CD4-positive, alpha-beta memory T cell (primary cell): ENCODE data around the gene CFAP54. TPM values are rescaled to one million over a fixed set of nuclear protein-coding genes. Genes with fewer than 3 reads are reported as not detected.
"Not testable (repeated sequence)": the region's sequence is repeated elsewhere in the genome, so short reads cannot be mapped to it uniquely, and the experiment has no call there.

Experiments
- CTCF ChIA-PET: fragments of 350-600 bp; sonication (Branson Sonifier 250); formaldehyde crosslinking; loops from one replicate; lab custom pipeline; 2021; ENCODE audit warnings: inconsistent platforms; ENCODE audit not compliant: partially characterized antibody; lab: Charles Lee
- POLR2A ChIA-PET: fragments of 350-600 bp; sonication (Branson Sonifier 250); formaldehyde crosslinking; loops from one replicate; lab custom pipeline; 2021; ENCODE audit not compliant: partially characterized antibody; lab: Charles Lee
- DNase-seq, 5 donors: peaks; one replicate each; pipeline versions ENCODE4 v3.0.0 to v3.0.0-alpha.2; 2020 to 2022; ENCODE audit warnings: mixed read lengths in 1 of 5
- H3K27ac ChIP-seq: one replicate; pipeline ENCODE4 v1.7.0; 2013; ENCODE audit warnings: low read depth, low read length
- H3K27me3 ChIP-seq: 2 replicates; pipeline ENCODE4 v1.7.0; 2013; ENCODE audit warnings: mild to moderate bottlenecking, low read length, moderate library complexity; ENCODE audit not compliant: insufficient read depth
- H3K36me3 ChIP-seq: 2 replicates; pipeline ENCODE4 v1.7.0; 2013; ENCODE audit warnings: mild to moderate bottlenecking, low read length, moderate library complexity; ENCODE audit not compliant: insufficient read depth
- H3K4me1 ChIP-seq: 2 replicates; pipeline ENCODE4 v1.7.0; 2013; ENCODE audit warnings: mild to moderate bottlenecking, low read length, moderate library complexity; ENCODE audit not compliant: insufficient read depth
- H3K4me3 ChIP-seq, 2 donors: one replicate each; pipeline ENCODE4 v1.7.0; 2013; ENCODE audit warnings: low read length in 2 of 2, mild to moderate bottlenecking in 1 of 2
- H3K9me3 ChIP-seq, 2 donors: one replicate each; pipeline ENCODE4 v1.7.0; 2013; ENCODE audit warnings: low read length in 2 of 2, control low read depth in 1 of 2; ENCODE audit not compliant: control insufficient read depth in 1 of 2
- H3K27ac Mint-ChIP-seq, 7 donors: one replicate each; pipeline ENCODE4 v1.8.0; 2020 to 2021; ENCODE audit warnings: mixed read lengths in 7 of 7, mild to moderate bottlenecking in 6 of 7, inconsistent platforms in 3 of 7, moderate library complexity in 3 of 7
- H3K27me3 Mint-ChIP-seq, 2 donors: one replicate each; pipeline ENCODE4 v1.8.0; 2020 to 2021; ENCODE audit warnings: mixed read lengths in 2 of 2
- H3K36me3 Mint-ChIP-seq, 2 donors: one replicate each; pipeline ENCODE4 v1.8.0; 2020 to 2021; ENCODE audit warnings: mixed read lengths in 2 of 2, inconsistent platforms in 1 of 2, mild to moderate bottlenecking in 1 of 2
- H3K4me1 Mint-ChIP-seq, 4 donors: one replicate each; pipeline ENCODE4 v1.8.0; 2020 to 2021; ENCODE audit warnings: mixed read lengths in 4 of 4, mild to moderate bottlenecking in 1 of 4
- H3K4me3 Mint-ChIP-seq, 8 donors: one replicate each; pipeline ENCODE4 v1.8.0; 2020 to 2021; ENCODE audit warnings: mixed read lengths in 8 of 8, mild to moderate bottlenecking in 7 of 8, moderate library complexity in 6 of 8, inconsistent platforms in 3 of 8
- H3K9me3 Mint-ChIP-seq, 8 donors: one replicate each; pipeline ENCODE4 v1.8.0; 2020 to 2021; ENCODE audit warnings: mixed read lengths in 8 of 8, mild to moderate bottlenecking in 5 of 8, inconsistent platforms in 3 of 8, moderate library complexity in 1 of 8
- intact Hi-C: fragments of 100-400 bp; cut with micrococcal nuclease; formaldehyde crosslinking; loops from one replicate; pipeline ENCODE4 v1.15.1; 2023
- polyA plus RNA-seq, 2 donors: library from polyadenylated mRNA; unstranded; fragments of 300-500 nt; fragmentation: Illumina TruSeq; gene quantifications; one replicate each; pipeline ENCODE4 v1.2.3, GENCODE V29; 2021
- total RNA-seq, 2 experiments: library from RNA; stranded (reverse); gene quantifications; one replicate each; pipeline ENCODE4 v1.2.3, GENCODE V29; 2021

Gene CFAP54
- total and polyA plus RNA-seq, 4 experiments from 2014 or later, result 0.37 to 1.1 (median 0.69) TPM

- POLR2A ChIA-PET, result no interaction called here
- no peaks in the 10 kb centered on the region for H3K36me3 ChIP-seq
- peaks cover 5 to 9% of the 10 kb centered on the region in 2 donors for H3K27me3 Mint-ChIP-seq
These were observed 181.0 kb downstream of the CFAP54 start for GRCh38 chr12:96670334-96670899.

GRCh38 chr12:96675519-96675918 is 186.1 kb downstream of the CFAP54 start:
- H3K9me3 Mint-ChIP-seq, intact Hi-C loops, H3K27ac Mint-ChIP-seq, H3K36me3 Mint-ChIP-seq, H3K4me1 ChIP-seq, DNase-seq, H3K36me3 ChIP-seq, POLR2A ChIA-PET, H3K27me3 Mint-ChIP-seq, H3K9me3 ChIP-seq, H3K4me3 ChIP-seq, H3K27ac ChIP-seq, H3K4me1 Mint-ChIP-seq, H3K4me3 Mint-ChIP-seq, H3K27me3 ChIP-seq, CTCF ChIA-PET: not testable (repeated sequence)

More at GRCh38 chr12:96670334-96670899, 181.0 kb downstream of the CFAP54 start:
- H3K4me3 Mint-ChIP-seq, result no peak overlapping the region
- DNase-seq, result no peak
- Histone ChIP-seq H3K4me1 (no peaks in the 10 kb centered on the region), H3K9me3 (no peaks in the 10 kb centered on the region), H3K4me3 (no peak overlapping the region), H3K27ac (no peak overlapping the region), H3K27me3 (no peaks in the 10 kb centered on the region)
- no peaks in the 10 kb centered on the region for H3K4me1 Mint-ChIP-seq
- H3K9me3 Mint-ChIP-seq, result peaks cover 0 to 8% (median 3%) of the 10 kb centered on the region in 8 donors
- no peak overlapping the region for H3K27ac Mint-ChIP-seq
- CTCF ChIA-PET, result no interaction called here
- no peaks in the 10 kb centered on the region for H3K36me3 Mint-ChIP-seq
- intact Hi-C loops, result no loop called here

- Mint-ChIP-seq H3K4me1 (no peaks in the 10 kb centered on the region), H3K27me3 (peaks cover 0 to 7% of the 10 kb centered on the region in 2 donors), H3K36me3 (no peaks in the 10 kb centered on the region), H3K27ac (no peak overlapping the region), H3K9me3 (peaks cover 0 to 3% (median 0%) of the 10 kb centered on the region in 8 donors), H3K4me3 (no peak overlapping the region)
- no peak for DNase-seq
- no peak overlapping the region for H3K27ac ChIP-seq
- H3K9me3 ChIP-seq, result no peaks in the 10 kb centered on the region
- no peaks in the 10 kb centered on the region for H3K36me3 ChIP-seq
- H3K4me1 ChIP-seq, result no peaks in the 10 kb centered on the region
- POLR2A ChIA-PET, result no interaction called here
- no peaks in the 10 kb centered on the region for H3K27me3 ChIP-seq
- intact Hi-C loops, result no loop called here
- H3K4me3 ChIP-seq, result no peak overlapping the region
- CTCF ChIA-PET, result no interaction called here
These were observed 188.0 kb downstream of the CFAP54 start for GRCh38 chr12:96677363-96677762.

GRCh38 chr12:96687719-96688118 is 198.3 kb downstream of the CFAP54 start:
- Histone ChIP-seq H3K9me3 (no peaks in the 10 kb centered on the region), H3K4me3 (no peak overlapping the region), H3K36me3 (no peaks in the 10 kb centered on the region), H3K4me1 (no peaks in the 10 kb centered on the region), H3K27ac (no peak overlapping the region), H3K27me3 (no peaks in the 10 kb centered on the region)
- H3K27me3 Mint-ChIP-seq, result peaks cover 6% of the 10 kb centered on the region in 2 donors
- no peak overlapping the region for H3K4me3 Mint-ChIP-seq
- POLR2A ChIA-PET, result no interaction called here
- H3K27ac Mint-ChIP-seq, result no peak overlapping the region
- no peaks in the 10 kb centered on the region for H3K4me1 Mint-ChIP-seq
- H3K36me3 Mint-ChIP-seq, result no peaks in the 10 kb centered on the region
- no peak for DNase-seq
- intact Hi-C loops, result no loop called here
- CTCF ChIA-PET, result no interaction called here
- peaks cover 0 to 4% (median 2%) of the 10 kb centered on the region in 8 donors for H3K9me3 Mint-ChIP-seq

GRCh38 chr12:96698521-96698920 is 209.1 kb downstream of the CFAP54 start:
- Histone ChIP-seq H3K27ac (no peak overlapping the region), H3K4me3 (no peak overlapping the region), H3K4me1 (no peaks in the 10 kb centered on the region), H3K36me3 (no peaks in the 10 kb centered on the region), H3K9me3 (no peaks in the 10 kb centered on the region), H3K27me3 (no peaks in the 10 kb centered on the region)
- ChIA-PET CTCF (no interaction called here), POLR2A (no interaction called here)
- Mint-ChIP-seq H3K36me3 (no peaks in the 10 kb centered on the region), H3K4me1 (peaks cover 0 to 4% (median 0%) of the 10 kb centered on the region in 4 donors), H3K27ac (no peak overlapping the region), H3K9me3 (no peaks in the 10 kb centered on the region), H3K4me3 (peak overlapping the region in 1 of 8 donors; percentile 45), H3K27me3 (peaks cover 15 to 19% of the 10 kb centered on the region in 2 donors)
- intact Hi-C loops, result no loop called here
- no peak for DNase-seq

GRCh38 chr12:96698965-96699364 is 209.6 kb downstream of the CFAP54 start:
- intact Hi-C loops, result no loop called here
- Histone ChIP-seq H3K27ac (no peak overlapping the region), H3K4me1 (no peaks in the 10 kb centered on the region), H3K9me3 (no peaks in the 10 kb centered on the region), H3K36me3 (no peaks in the 10 kb centered on the region), H3K4me3 (no peak overlapping the region), H3K27me3 (no peaks in the 10 kb centered on the region)
- H3K36me3 Mint-ChIP-seq, result no peaks in the 10 kb centered on the region
- no peak overlapping the region for H3K27ac Mint-ChIP-seq
- no peak for DNase-seq
- peaks cover 0 to 4% (median 0%) of the 10 kb centered on the region in 4 donors for H3K4me1 Mint-ChIP-seq
- H3K27me3 Mint-ChIP-seq, result peaks cover 15 to 19% of the 10 kb centered on the region in 2 donors
- ChIA-PET CTCF (no interaction called here), POLR2A (no interaction called here)
- H3K9me3 Mint-ChIP-seq, result no peaks in the 10 kb centered on the region
- no peak overlapping the region for H3K4me3 Mint-ChIP-seq

GRCh38 chr12:96701856-96702255 is 212.5 kb downstream of the CFAP54 start:
- no peaks in the 10 kb centered on the region for H3K36me3 Mint-ChIP-seq
- ChIA-PET CTCF (interaction anchor here (1.4 kb wide), 1 partner anchor 19 kb away, joined by 3 read pairs; no protein-coding TSS in a partner anchor), POLR2A (no interaction called here)
- DNase-seq, result no peak
- Histone ChIP-seq H3K27me3 (no peaks in the 10 kb centered on the region), H3K4me3 (no peak overlapping the region), H3K27ac (no peak overlapping the region), H3K4me1 (no peaks in the 10 kb centered on the region), H3K36me3 (no peaks in the 10 kb centered on the region), H3K9me3 (no peaks in the 10 kb centered on the region)
- peaks cover 0 to 4% (median 0%) of the 10 kb centered on the region in 4 donors for H3K4me1 Mint-ChIP-seq
- intact Hi-C loops, result loop anchor here (10.0 kb wide), 1 partner anchor 283 kb away; no protein-coding TSS in a partner anchor
- no peaks in the 10 kb centered on the region for H3K9me3 Mint-ChIP-seq
- peaks cover 12 to 13% of the 10 kb centered on the region in 2 donors for H3K27me3 Mint-ChIP-seq
- H3K27ac Mint-ChIP-seq, result no peak overlapping the region
- no peak overlapping the region for H3K4me3 Mint-ChIP-seq
